Stimulated activated CD8-positive, alpha-beta memory T cell treated with anti-CD3 and anti-CD28 coated beads, Interleukin-4, amount 100 ng/mL, for 4 hours (primary cell): ENCODE results near the gene UMPS.

Experiments used
- DNase-seq, 2 donors: peaks; one replicate each; pipeline ENCODE4 v3.0.0-alpha.2; 2020; ENCODE audit warnings: low read depth in 2 of 2, low spot score in 1 of 2

The UMPS gene

GRCh38 chr3:124763206-124763605 lies 33.0 kb downstream of the UMPS start:
- no peak for DNase-seq

- DNase-seq, result no peak
Measured at GRCh38 chr3:124763644-124764358, 33.5 kb downstream of the UMPS start.

GRCh38 chr3:124764746-124765145 lies 34.5 kb downstream of the UMPS start:
- no peak for DNase-seq

DNA sequence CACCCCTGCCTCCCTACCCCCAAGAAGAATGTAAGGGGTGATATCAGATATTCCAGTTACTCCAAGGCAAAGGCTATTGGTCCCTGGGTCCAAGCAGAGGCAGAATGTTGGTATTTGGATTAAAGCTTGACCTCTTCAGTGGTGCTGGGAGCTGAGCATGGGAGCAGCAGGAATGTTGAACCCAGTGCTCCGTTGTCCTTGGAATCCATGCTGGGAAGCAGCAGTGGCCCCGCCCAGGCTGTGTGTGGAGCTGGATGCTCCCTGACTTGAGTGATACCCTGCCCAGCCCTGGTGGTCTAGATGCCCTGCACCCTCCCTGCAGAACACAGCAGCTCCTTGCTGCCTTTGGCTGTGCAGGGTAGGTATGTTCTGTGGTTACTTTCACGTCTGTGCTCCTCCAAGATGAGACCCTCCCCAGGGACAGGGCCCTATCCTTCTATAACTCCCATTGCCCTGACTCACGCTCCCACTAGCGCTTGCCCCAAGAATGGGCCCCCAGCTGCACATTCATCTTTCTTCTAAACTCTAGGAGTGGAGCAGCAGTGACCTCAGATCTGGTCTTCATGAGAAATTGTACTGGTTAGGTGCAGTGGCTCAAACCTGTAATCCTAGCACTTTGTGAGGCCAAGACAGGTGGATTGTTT lies 35.1 kb downstream of the UMPS start:
- DNase-seq, result no peak

DNA sequence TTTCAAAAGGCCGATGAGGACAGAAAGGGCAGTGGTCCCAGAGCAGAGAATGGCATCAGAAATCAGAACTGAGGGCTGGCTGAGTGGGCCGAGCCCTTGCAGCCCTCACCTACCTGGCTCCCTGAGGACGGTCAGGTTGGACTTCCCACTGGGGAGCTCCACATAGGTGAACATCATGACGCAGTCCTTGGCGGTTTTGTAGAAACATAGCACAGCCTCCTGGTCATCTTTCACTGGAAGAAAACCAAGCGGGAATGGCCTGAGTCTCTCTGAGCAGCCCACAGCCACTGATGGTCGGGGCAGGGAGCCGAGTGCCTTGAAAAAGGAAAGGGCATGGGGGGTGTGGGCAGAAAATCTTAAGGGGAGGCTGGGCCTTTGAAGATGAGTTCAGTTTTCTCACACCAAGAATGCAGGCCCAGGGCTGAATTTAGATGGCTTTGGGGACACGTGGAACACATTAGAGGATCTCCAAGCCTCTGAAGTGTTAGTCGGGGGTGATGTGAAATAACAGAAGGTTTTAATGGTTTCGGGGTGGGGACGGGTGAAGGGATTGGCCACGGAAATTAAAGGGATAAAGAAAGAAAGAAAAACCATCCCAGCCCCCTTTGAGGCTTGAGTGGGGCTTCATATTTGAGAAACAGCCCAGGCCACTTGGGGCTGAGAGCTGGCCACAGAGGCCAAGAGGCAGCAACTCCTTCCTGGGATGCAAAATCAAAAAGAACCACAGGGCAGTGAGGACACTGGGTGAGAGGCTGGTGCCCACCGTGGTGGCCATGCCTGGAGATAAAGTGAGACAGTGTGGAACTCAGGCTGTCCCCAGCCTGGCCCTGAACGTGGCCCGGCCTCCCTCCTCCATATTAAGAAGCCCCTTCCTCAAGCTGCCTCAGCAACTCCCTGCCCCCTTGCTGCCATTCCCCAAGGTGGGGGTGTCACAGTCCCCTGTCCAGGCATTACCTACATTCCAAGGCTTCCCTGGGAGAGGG lies 36.2 kb downstream of the UMPS start:
- no peak for DNase-seq

- DNase-seq, result no peak
Measured at GRCh38 chr3:124767264-124767663, 37.0 kb downstream of the UMPS start.

DNA sequence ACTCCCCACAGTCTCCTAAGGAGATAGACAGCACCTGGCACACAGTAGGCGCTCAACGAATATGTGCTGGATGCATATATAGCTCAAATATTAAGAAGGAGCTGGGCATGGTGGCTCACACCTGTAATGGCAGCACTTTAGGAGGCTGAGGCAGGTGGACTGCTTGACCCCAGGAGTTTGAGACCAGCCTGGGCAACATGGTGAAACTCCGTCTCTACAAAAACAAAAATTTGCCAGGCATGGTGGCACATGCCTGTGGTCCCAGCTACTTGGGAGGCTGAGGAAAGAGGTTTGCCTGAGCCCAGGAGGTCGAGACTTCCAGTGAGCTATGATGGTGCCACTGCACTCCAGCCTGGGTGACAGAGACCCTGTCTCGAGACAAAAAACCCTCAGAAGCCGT lies 37.4 kb downstream of the UMPS start:
- DNase-seq, result no peak

GRCh38 chr3:124768812-124769211 lies 38.6 kb downstream of the UMPS start:
- no peak for DNase-seq

- no peak for DNase-seq
Measured at GRCh38 chr3:124769462-124769861, 39.2 kb downstream of the UMPS start.

DNA sequence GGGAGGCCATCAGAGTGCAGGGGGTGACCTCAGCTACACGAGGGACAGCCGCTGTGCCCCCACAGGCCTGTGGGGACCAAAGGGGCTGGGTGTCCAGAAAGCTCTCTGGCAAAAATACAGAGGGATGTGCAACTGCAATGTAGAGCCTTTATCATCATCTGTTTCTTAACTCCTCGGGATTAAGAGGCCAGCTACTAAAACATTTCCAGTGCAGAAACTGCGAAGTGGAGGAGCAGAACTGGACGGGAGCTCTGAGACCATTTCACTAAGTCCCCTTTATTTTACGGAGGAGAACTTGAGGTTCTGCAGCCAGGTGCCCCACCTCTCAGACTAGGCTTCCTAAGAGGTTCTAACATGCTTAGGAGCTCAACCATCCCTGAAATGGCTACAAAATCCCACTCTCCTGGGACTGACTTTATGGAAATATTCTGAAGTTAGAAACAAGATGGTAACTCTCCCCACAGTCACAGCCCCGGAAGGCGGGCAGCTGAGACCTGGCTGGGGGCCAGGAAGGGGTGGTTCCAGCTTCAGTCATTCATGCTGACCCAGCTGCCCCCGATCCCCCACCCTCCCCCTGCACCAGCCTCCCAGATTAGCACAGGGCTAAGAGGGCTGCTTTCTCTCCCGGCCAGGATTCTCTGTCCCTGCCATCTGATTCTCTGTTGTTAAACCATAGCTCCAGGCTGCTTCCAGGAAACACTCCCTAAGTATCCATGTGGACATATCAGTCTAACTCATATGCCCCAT lies 40.3 kb downstream of the UMPS start:
- DNase-seq, result no peak

GRCh38 chr3:124771083-124771445 lies 40.8 kb downstream of the UMPS start:
- no peak for DNase-seq

DNA sequence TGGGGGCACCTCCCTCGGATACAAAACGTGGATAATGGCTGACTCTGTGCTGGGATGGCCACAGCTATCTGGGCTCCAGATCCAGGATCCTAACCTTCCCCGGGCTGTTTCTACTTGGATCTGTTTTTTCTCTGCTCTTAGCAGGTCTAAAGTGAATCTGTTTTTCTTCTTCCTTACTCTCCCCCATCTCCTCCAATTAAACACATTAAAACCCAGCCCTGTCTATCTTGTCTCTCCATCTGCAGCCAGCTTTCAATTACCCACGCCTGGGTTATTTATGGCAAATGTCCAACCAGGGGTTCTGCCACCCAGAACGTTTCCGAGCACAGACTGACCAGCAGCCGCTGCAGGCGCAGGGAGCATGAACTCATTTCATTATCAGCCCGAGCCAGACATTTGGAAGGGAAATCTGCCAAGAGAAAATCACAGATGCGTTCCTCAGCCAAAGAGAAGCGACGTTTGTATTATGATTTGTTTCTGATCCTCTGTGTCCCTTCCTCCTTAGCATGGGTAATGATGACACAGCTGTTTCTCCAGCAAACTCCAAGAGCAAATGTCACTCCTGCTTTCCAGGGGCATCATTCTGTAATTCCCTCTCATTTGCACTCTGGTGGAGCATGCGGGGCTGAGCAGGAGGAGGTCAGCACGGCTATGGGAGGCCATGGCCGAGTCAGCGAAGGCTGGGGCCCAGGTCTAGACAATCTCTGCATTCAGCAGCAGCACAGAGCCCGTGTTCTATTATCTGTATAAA lies 42.0 kb downstream of the UMPS start:
- DNase-seq, result no peak

- DNase-seq, result no peak
Measured at GRCh38 chr3:124773351-124774326, 43.4 kb downstream of the UMPS start.

DNA sequence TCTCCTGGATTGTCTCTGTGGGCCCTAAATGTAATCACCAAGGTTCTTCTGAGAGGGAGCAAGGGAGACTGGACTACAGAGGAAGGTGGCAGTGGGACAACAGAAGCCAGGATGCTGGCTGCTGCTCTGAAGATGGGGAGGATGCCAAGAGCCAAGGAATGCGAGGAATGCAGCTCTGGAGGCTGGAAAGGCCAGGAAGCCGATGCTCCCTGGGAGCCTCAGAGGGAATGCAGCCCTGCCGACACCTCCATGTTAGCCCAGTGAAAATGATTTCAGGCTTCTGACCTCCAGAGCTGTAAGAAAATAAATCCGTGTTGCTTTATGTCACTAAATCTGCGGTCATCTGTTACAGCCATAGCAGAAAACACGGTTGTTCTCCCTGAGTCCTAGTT lies 44.1 kb downstream of the UMPS start:
- no peak for DNase-seq

- DNase-seq, result no peak
Measured at GRCh38 chr3:124774841-124775402, 44.7 kb downstream of the UMPS start.

- no peak for DNase-seq
Measured at GRCh38 chr3:124775877-124776276, 45.6 kb downstream of the UMPS start.

GRCh38 chr3:124776856-124777255 lies 46.6 kb downstream of the UMPS start:
- no peak for DNase-seq

- no peak for DNase-seq
Measured at GRCh38 chr3:124777762-124778470, 47.7 kb downstream of the UMPS start.
